Activated T-helper 1 cell treated with anti-CD3 and anti-CD28 coated beads, Interleukin-12 subunit alpha, Interleukin-12 subunit beta, Interleukin-2, Interleukin-4 antibody, amounts not matched to agents 30 ng/mL and 10 ng/mL and 1 ng/mL, durations not matched to agents 14 hours and 24 hours and 36 hours (primary cell): ENCODE data around the gene CPTP. TPM values are rescaled to one million over a fixed set of nuclear protein-coding genes. Genes with fewer than 3 reads are reported as not detected.

Source experiments
- DNase-seq: peaks from one replicate; pipeline ENCODE4 v3.0.0; 2021; ENCODE audit warnings: low spot score
- H3K27ac Mint-ChIP-seq: one replicate; pipeline ENCODE4 v1.8.0; 2021; ENCODE audit warnings: mild to moderate bottlenecking, mixed read lengths
- H3K27me3 Mint-ChIP-seq: one replicate; pipeline ENCODE4 v1.8.0; 2022; ENCODE audit warnings: mild to moderate bottlenecking, moderate library complexity, mixed read lengths; ENCODE audit not compliant: insufficient read depth
- H3K36me3 Mint-ChIP-seq: one replicate; pipeline ENCODE4 v1.8.0; 2021; ENCODE audit warnings: low read depth, mixed read lengths
- H3K4me1 Mint-ChIP-seq: one replicate; pipeline ENCODE4 v1.8.0; 2021; ENCODE audit warnings: low read depth, mixed read lengths
- H3K4me3 Mint-ChIP-seq: one replicate; pipeline ENCODE4 v1.8.0; 2021; ENCODE audit warnings: mild to moderate bottlenecking, moderate library complexity, mixed read lengths
- H3K9me3 Mint-ChIP-seq: one replicate; pipeline ENCODE4 v1.8.0; 2021; ENCODE audit warnings: mixed read lengths
- intact Hi-C: fragments of 100-400 bp; cut with micrococcal nuclease; formaldehyde crosslinking; loops from one replicate; pipeline ENCODE4 v1.15.1; 2024
- total RNA-seq: library from RNA; stranded (reverse); gene quantifications from 2 replicates; pipeline ENCODE4 v1.2.3, GENCODE V29; 2022

CPTP gene
- total RNA-seq, 1 donor from 2014 or later, result 14.6 TPM

GRCh38 chr1:1305300-1306069 is 19.1 kb upstream of the CPTP start:
- intact Hi-C loops, result loop anchor here (5.0 kb wide), 6 partner anchors 33 to 348 kb away; partner anchors contain the start of genes ATAD3A, CCNL2, NOC2L and TNFRSF18
- H3K4me1 Mint-ChIP-seq, result peaks cover 15% of the 10 kb centered on the region
- peak overlapping the region; percentile 85 for H3K27ac Mint-ChIP-seq
- no peaks in the 10 kb centered on the region for H3K36me3 Mint-ChIP-seq
- no peaks in the 10 kb centered on the region for H3K9me3 Mint-ChIP-seq
- H3K27me3 Mint-ChIP-seq, result no peaks in the 10 kb centered on the region
- H3K4me3 Mint-ChIP-seq, result peak overlapping the region; percentile 88
- DNase-seq, result peak; percentile 60

GRCh38 chr1:1306070-1306660 is 18.4 kb upstream of the CPTP start:
- Mint-ChIP-seq H3K27me3 (no peaks in the 10 kb centered on the region), H3K36me3 (no peaks in the 10 kb centered on the region), H3K4me1 (peaks cover 15% of the 10 kb centered on the region), H3K9me3 (no peaks in the 10 kb centered on the region), H3K4me3 (peak overlapping the region; percentile 88), H3K27ac (peak overlapping the region; percentile 85)
- no peak for DNase-seq
- intact Hi-C loops, result loop anchor here (5.0 kb wide), 6 partner anchors 34 to 349 kb away; partner anchors contain the start of genes ATAD3A, CCNL2, NOC2L and TNFRSF18

GRCh38 chr1:1306661-1307260 is 17.8 kb upstream of the CPTP start:
- Mint-ChIP-seq H3K27me3 (no peaks in the 10 kb centered on the region), H3K27ac (peak overlapping the region; percentile 85), H3K4me1 (peaks cover 15% of the 10 kb centered on the region), H3K4me3 (peak overlapping the region; percentile 88), H3K36me3 (no peaks in the 10 kb centered on the region), H3K9me3 (no peaks in the 10 kb centered on the region)
- no peak for DNase-seq
- intact Hi-C loops, result loop anchor here (5.0 kb wide), 6 partner anchors 34 to 349 kb away; partner anchors contain the start of genes ATAD3A, CCNL2, NOC2L and TNFRSF18

- intact Hi-C loops, result loop anchor here (5.0 kb wide), 6 partner anchors 35 to 350 kb away; partner anchors contain the start of genes ATAD3A, CCNL2, NOC2L and TNFRSF18
- Mint-ChIP-seq H3K36me3 (no peaks in the 10 kb centered on the region), H3K4me3 (peak overlapping the region; percentile 88), H3K4me1 (peaks cover 15% of the 10 kb centered on the region), H3K9me3 (no peaks in the 10 kb centered on the region), H3K27me3 (no peaks in the 10 kb centered on the region), H3K27ac (peak overlapping the region; percentile 85)
- DNase-seq, result no peak
These were observed 17.2 kb upstream of the CPTP start for GRCh38 chr1:1307261-1307922.

- Mint-ChIP-seq H3K27me3 (no peaks in the 10 kb centered on the region), H3K9me3 (no peaks in the 10 kb centered on the region), H3K4me1 (peaks cover 15% of the 10 kb centered on the region), H3K36me3 (peaks cover 2% of the 10 kb centered on the region), H3K27ac (peak within 1 kb of the TSS; percentile 86), H3K4me3 (peak within 1 kb of the TSS; percentile 88)
- intact Hi-C loops, result loop anchor here (1.0 to 5.0 kb wide), 10 partner anchors 16 to 351 kb away; partner anchors contain the start of genes ATAD3A, AURKAIP1, C1orf159 and CCNL2
- peak; percentile 86 for DNase-seq
These were observed 16.5 kb upstream of the CPTP start, which contains the start of the genes ACAP3 and PUSL1 for GRCh38 chr1:1307923-1308755. ACAP3 (minus strand) TSS chr1:1307930; CDS start chr1:1307815, 115 bp downstream. PUSL1 (plus strand) TSS chr1:1308597; CDS start chr1:1308644, 47 bp downstream.

GRCh38 chr1:1308756-1309250 is 15.8 kb upstream of the CPTP start:
- H3K4me3 Mint-ChIP-seq, result peak overlapping the region; percentile 85
- DNase-seq, result no peak
- intact Hi-C loops, result loop anchor here (1.0 to 5.0 kb wide), 10 partner anchors 15 to 352 kb away; partner anchors contain the start of genes ATAD3A, AURKAIP1, C1orf159 and CCNL2
- no peaks in the 10 kb centered on the region for H3K9me3 Mint-ChIP-seq
- H3K36me3 Mint-ChIP-seq, result peaks cover 5% of the 10 kb centered on the region
- H3K4me1 Mint-ChIP-seq, result peaks cover 15% of the 10 kb centered on the region
- no peaks in the 10 kb centered on the region for H3K27me3 Mint-ChIP-seq
- peak overlapping the region; percentile 86 for H3K27ac Mint-ChIP-seq

GRCh38 chr1:1309251-1310108 is 15.1 kb upstream of the CPTP start:
- intact Hi-C loops, result loop anchor here (2.0 to 5.0 kb wide), 7 partner anchors 37 to 352 kb away; partner anchors contain the start of genes ATAD3A, CCNL2, MIB2 and NOC2L
- no peak for DNase-seq
- no peak overlapping the region for H3K27ac Mint-ChIP-seq
- peak overlapping the region; percentile 72 for H3K4me3 Mint-ChIP-seq
- peaks cover 15% of the 10 kb centered on the region for H3K4me1 Mint-ChIP-seq
- no peaks in the 10 kb centered on the region for H3K9me3 Mint-ChIP-seq
- peaks cover 5% of the 10 kb centered on the region for H3K36me3 Mint-ChIP-seq
- no peaks in the 10 kb centered on the region for H3K27me3 Mint-ChIP-seq

- no peak overlapping the region for H3K27ac Mint-ChIP-seq
- no peaks in the 10 kb centered on the region for H3K27me3 Mint-ChIP-seq
- intact Hi-C loops, result no loop called here
- H3K9me3 Mint-ChIP-seq, result no peaks in the 10 kb centered on the region
- DNase-seq, result no peak
- H3K4me3 Mint-ChIP-seq, result peak overlapping the region; percentile 72
- H3K4me1 Mint-ChIP-seq, result peaks cover 15% of the 10 kb centered on the region
- H3K36me3 Mint-ChIP-seq, result peaks cover 8% of the 10 kb centered on the region
These were observed 14.6 kb upstream of the CPTP start for GRCh38 chr1:1310109-1310385.

GRCh38 chr1:1310476-1311053 is 14.0 kb upstream of the CPTP start:
- no peak for DNase-seq
- Mint-ChIP-seq H3K27me3 (no peaks in the 10 kb centered on the region), H3K27ac (peak overlapping the region; percentile 29), H3K4me1 (peaks cover 15% of the 10 kb centered on the region), H3K36me3 (peaks cover 10% of the 10 kb centered on the region), H3K4me3 (peak overlapping the region; percentile 72), H3K9me3 (no peaks in the 10 kb centered on the region)
- intact Hi-C loops, result no loop called here

- H3K9me3 Mint-ChIP-seq, result no peaks in the 10 kb centered on the region
- no peak overlapping the region for H3K4me3 Mint-ChIP-seq
- H3K36me3 Mint-ChIP-seq, result peaks cover 12% of the 10 kb centered on the region
- peaks cover 8% of the 10 kb centered on the region for H3K4me1 Mint-ChIP-seq
- intact Hi-C loops, result no loop called here
- no peak for DNase-seq
- no peaks in the 10 kb centered on the region for H3K27me3 Mint-ChIP-seq
- no peak overlapping the region for H3K27ac Mint-ChIP-seq
These were observed 13.2 kb upstream of the CPTP start for GRCh38 chr1:1311107-1312104.
